Effector memory CD4-positive, alpha-beta T cell (primary cell): Measurements from ENCODE around the gene C19orf47.

Source experiments
- DNase-seq, 3 donors: peaks; one replicate each; pipeline ENCODE4 v3.0.0-alpha.2; 2020
- H3K27ac ChIP-seq: 2 replicates; pipeline ENCODE4 v1.7.0; 2013; ENCODE audit warnings: mild to moderate bottlenecking, low read length, moderate library complexity; ENCODE audit not compliant: insufficient read depth, poor library complexity, severe bottlenecking
- H3K27me3 ChIP-seq: replicated peaks from 2 replicates; pipeline ENCODE4 v1.7.0; 2013; ENCODE audit warnings: mild to moderate bottlenecking, low read length; ENCODE audit not compliant: insufficient read depth, control insufficient read depth, poor library complexity, severe bottlenecking
- H3K36me3 ChIP-seq: 2 replicates; pipeline ENCODE4 v1.7.0; 2013; ENCODE audit warnings: mild to moderate bottlenecking, low read length, moderate library complexity; ENCODE audit not compliant: control insufficient read depth, insufficient read depth
- H3K4me1 ChIP-seq: 2 replicates; pipeline ENCODE4 v1.7.0; 2013; ENCODE audit warnings: low read length, mild to moderate bottlenecking; ENCODE audit not compliant: control insufficient read depth, insufficient read depth, poor library complexity, severe bottlenecking
- H3K4me3 ChIP-seq: 2 replicates; pipeline ENCODE4 v1.7.0; 2013; ENCODE audit warnings: low read length, low read depth, mild to moderate bottlenecking; ENCODE audit not compliant: insufficient read depth, poor library complexity, severe bottlenecking
- H3K9me3 ChIP-seq: 2 replicates; pipeline ENCODE4 v1.7.0; 2013; ENCODE audit warnings: mild to moderate bottlenecking, low read length, moderate library complexity; ENCODE audit not compliant: control insufficient read depth

Gene C19orf47

DNA sequence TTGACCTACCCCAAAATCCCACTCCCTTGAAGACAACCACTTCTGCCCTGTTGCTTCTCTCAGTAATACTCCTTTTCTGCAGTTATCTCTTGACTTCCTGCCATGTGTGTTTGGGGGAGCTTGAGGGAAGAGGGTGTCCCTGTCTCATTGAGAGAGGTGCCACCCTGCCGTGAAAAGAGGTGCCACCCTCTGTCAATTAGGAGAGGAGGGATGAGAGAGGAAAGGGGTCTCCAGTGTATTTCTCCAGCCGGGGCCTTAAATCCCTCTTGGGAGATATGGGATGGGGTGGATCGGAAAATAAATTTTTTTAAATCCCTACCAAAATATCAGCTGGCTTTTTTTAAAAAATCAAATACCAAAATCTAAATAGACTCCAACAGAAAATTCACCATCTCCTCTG lies 16.8 kb upstream of the C19orf47 start:
- Histone ChIP-seq H3K36me3 (peaks cover 19% of the 10 kb centered on the region), H3K4me1 (no peaks in the 10 kb centered on the region), H3K27ac (no peak overlapping the region), H3K27me3 (no peaks in the 10 kb centered on the region), H3K9me3 (no peaks in the 10 kb centered on the region), H3K4me3 (no peak overlapping the region)
- DNase-seq: no peak

DNA sequence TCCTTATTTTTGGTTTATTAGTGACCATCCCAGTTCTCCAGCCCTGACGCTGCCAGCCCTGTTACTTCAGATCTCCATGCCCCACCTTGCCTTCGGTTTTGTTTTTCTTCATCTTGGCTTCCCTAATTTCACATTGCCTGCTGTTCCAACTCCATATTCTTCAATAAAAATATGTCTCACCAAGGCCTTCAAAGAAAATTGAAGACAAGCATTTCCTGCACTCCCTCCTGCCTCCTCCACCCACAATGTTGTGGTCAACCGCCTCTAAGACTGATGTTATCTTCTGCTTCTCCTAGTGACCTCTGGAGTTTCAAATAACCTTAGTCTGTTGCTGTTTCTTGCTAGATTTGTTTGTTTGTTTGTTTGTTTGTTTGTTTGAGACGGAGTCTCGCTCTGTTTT lies 14.9 kb upstream of the C19orf47 start:
- H3K9me3 ChIP-seq: no peaks in the 10 kb centered on the region
- no peak overlapping the region for H3K27ac ChIP-seq
- no peak for DNase-seq
- H3K4me3 ChIP-seq: no peak overlapping the region
- peaks cover 15% of the 10 kb centered on the region for H3K36me3 ChIP-seq
- no peaks in the 10 kb centered on the region for H3K4me1 ChIP-seq
- H3K27me3 ChIP-seq: no peaks in the 10 kb centered on the region

DNA sequence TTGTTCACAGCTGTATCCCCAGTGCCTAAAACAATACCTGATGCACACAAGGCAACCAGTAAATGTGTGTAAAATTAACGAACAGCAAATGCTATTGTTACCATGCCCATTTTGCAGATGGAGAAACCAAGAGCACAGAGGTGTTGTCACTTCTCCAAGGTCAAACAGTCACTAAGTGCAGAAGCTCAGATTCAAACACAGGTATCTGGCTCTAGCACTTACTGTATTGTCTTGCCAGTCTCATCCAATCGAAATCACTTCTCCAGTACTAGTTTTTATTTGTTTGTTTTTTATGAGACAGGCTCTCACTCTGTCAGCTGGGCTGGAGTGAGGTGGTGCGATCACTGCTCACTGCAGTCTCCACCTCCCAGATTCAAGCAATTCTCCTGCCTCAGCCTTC lies 14.0 kb upstream of the C19orf47 start:
- H3K9me3 ChIP-seq: no peaks in the 10 kb centered on the region
- no peaks in the 10 kb centered on the region for H3K4me1 ChIP-seq
- H3K4me3 ChIP-seq: no peak overlapping the region
- peaks cover 6% of the 10 kb centered on the region for H3K36me3 ChIP-seq
- H3K27ac ChIP-seq: no peak overlapping the region
- H3K27me3 ChIP-seq: no peaks in the 10 kb centered on the region
- no peak for DNase-seq

DNA sequence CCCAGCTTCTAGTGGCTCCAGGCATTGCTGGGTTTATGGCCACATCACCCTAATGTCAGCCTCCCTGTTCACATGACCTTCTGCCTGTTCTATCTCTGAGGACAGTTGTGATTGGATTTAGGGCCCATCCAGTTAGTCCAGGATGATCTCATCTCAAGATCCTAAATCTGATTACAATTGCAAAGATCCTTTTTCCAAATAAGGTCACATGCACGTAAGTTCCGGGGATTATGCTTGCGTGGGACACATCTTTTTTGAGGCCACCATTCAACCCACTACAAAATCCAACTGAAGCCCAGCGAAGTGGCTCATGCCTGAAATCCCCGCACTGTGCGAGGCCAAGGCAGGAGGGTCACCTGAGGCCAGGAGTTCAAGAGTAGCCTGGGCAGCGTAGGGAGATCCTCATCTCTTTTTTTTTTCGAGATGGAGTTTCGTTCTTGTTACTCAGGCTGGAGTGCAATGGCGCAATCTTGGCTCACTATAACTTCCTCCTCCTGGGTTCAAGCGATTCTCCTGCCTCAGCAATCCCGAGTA lies 12.6 kb upstream of the C19orf47 start:
- Histone ChIP-seq H3K4me3 (no peak overlapping the region), H3K27ac (no peak overlapping the region), H3K27me3 (no peaks in the 10 kb centered on the region), H3K9me3 (no peaks in the 10 kb centered on the region), H3K36me3 (no peaks in the 10 kb centered on the region), H3K4me1 (no peaks in the 10 kb centered on the region)
- no peak for DNase-seq

DNA sequence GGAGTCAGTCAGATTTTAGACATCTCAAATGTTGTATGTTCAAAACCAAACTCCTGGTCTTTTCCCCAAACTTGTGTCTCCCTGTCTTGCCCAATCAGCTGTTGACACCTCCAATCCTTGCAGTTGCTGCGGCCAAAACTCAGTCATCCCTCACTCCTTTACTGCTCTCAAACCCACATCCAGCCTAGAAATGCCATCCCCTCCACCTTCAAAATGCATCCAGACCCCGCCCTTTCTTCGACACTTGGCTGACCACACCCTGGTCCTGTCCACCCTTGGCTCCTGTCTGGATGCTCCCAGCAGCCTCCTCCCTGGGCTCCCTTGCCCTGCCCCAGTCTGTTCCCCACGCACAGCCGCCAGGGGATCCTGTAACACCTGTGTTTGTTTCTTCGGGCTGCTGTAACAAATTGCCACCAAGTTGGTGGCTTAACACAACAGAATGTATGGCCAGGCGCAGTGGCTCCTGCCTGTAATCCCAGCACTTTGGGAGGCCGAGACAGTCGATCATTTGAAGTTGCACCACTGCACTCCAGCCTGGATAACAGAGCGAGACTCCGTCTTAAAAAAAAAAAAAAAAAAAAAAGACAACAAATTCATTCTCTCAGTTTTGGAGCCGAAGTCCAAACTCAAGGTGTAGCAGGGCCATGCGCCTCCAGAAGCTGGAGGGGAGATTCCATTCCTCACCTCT lies 12.0 kb upstream of the C19orf47 start:
- no peak overlapping the region for H3K27ac ChIP-seq
- no peaks in the 10 kb centered on the region for H3K4me1 ChIP-seq
- H3K27me3 ChIP-seq: no peaks in the 10 kb centered on the region
- H3K36me3 ChIP-seq: no peaks in the 10 kb centered on the region
- no peaks in the 10 kb centered on the region for H3K9me3 ChIP-seq
- no peak for DNase-seq
- H3K4me3 ChIP-seq: no peak overlapping the region

DNA sequence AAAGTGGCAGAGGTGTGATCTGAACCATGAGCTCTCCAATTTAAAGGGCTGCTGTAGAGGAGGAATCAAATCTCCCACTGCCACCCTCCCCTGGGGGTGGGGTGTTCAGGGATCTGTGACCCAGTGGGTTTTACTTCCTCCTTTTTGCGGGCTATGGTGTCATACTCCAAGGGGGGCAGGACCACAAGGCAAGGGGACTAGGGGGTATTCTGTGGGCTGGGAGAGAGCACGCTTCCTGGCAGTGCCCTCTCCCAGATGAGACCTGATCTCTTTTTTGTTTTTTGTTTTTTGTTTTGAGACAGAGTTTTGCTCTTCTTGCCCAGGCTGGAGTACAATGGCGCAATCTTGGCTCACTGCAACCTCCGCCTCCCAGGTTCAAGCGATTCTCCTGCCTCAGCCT lies 10.6 kb upstream of the C19orf47 start:
- Histone ChIP-seq H3K27ac (no peak overlapping the region), H3K4me3 (no peak overlapping the region), H3K4me1 (no peaks in the 10 kb centered on the region), H3K27me3 (no peaks in the 10 kb centered on the region), H3K9me3 (no peaks in the 10 kb centered on the region), H3K36me3 (no peaks in the 10 kb centered on the region)
- no peak for DNase-seq

DNA sequence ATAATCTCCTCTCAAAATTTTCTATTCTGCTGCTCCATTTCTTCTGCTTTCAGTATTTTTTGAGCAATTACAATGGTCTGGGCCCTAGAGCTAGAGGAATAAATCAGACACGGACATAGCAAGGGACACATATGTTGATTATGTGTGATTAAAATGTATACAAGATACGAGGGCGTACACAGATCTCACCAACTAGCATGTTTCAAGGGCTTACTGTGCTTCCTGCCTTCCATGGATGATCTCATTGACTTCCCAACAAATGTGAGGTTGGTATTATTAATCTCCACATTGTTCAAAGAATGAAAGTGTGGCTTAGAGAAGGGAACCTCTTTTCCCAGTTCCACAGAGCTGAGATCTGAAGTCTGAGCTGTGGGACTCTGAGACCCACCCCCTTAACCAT lies 9.4 kb upstream of the C19orf47 start:
- Histone ChIP-seq H3K27me3 (no peaks in the 10 kb centered on the region), H3K4me1 (no peaks in the 10 kb centered on the region), H3K27ac (no peak overlapping the region), H3K9me3 (no peaks in the 10 kb centered on the region), H3K4me3 (no peak overlapping the region), H3K36me3 (no peaks in the 10 kb centered on the region)
- no peak for DNase-seq

DNA sequence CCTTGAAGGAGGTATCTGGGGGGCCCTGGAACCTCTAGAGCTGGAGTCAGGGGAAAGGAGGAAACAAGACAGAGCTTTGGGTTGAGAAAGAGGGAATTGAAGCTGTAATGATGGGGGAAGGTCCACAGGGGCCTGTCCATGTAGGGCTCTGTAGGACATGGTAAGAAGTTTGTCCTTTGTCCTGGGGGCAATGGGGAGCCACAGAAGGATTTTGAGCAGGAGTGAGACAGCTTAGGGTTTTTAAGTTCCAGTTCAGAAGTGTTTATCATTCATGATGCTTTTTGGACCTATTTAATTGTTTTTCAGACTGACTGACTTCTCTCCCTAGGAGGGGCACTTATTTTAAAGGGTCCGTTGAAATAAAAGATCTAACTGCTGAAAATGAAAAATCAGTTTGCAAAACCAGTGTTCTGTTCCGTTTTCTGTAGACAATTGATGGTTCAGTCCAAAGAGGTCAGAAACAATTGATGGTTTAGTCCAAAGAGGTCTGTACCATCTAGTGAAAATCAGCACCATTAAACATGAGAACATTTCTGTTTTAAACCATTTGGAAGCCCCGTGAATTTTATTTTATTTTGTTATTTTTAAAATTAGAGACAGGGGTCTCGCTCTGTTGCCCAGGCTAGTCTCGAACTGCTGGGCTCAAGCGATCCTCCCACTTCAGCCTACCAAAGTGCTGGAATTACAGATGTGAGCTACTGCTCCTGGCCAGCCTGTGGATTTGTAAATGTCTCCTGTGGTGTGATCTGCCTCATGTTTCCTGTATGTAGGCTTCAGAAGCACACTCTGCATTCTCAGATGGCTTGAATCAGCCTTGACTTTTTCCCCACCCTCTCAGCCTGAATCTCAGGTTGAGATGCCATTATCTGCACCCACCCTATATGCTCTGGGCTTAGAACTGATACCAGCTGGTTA lies 8.7 kb upstream of the C19orf47 start:
- Histone ChIP-seq H3K27me3 (no peaks in the 10 kb centered on the region), H3K36me3 (no peaks in the 10 kb centered on the region), H3K4me3 (no peak overlapping the region), H3K27ac (no peak overlapping the region), H3K9me3 (no peaks in the 10 kb centered on the region), H3K4me1 (no peaks in the 10 kb centered on the region)
- DNase-seq: no peak

DNA sequence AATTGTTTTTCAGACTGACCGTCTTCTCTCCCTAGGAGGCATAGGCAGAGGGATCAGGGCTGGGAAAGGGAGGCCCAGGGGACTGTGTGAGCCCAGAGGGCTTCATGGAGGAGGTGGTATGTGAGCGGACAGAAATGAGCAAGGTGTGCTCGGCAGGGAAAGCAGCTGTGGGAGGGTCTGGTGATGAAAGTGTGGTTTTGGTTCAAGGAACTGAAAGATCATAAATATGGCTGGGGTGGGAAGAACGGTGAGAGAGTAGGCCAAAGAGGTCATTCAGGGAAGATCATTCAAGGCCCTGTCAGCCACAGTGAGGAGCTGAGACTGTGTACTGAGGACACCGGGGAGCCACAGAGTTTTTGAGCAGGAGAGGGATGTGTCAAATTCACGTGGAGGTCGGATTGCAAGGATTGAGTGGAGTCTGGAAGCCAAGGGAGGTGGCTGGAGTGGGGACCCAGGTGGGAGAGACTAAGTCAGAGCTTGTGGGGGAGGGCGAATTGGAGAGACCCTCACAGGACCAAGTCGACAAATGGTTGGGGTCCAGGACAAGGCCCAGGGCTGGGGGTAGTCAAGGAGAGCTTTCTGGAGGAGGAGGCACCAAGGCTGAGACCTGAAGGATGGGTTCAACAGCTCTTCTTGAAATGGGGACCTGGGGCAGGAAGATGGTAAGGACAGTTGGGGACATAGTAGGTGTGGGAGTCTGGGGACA lies 7.9 kb upstream of the C19orf47 start:
- H3K27ac ChIP-seq: no peak overlapping the region
- no peak overlapping the region for H3K4me3 ChIP-seq
- H3K9me3 ChIP-seq: no peaks in the 10 kb centered on the region
- no peaks in the 10 kb centered on the region for H3K27me3 ChIP-seq
- H3K4me1 ChIP-seq: no peaks in the 10 kb centered on the region
- DNase-seq: no peak
- no peaks in the 10 kb centered on the region for H3K36me3 ChIP-seq
